Activated naive CD4-positive, alpha-beta T cell treated with anti-CD3 and anti-CD28 coated beads, Interleukin-2, amount 50 U/mL, for 24 hours (primary cell): Measurements from ENCODE around the gene IFNGR1.

Experiments used
- H3K27ac Mint-ChIP-seq: one replicate; pipeline ENCODE4 v1.8.0; 2021; ENCODE audit warnings: mild to moderate bottlenecking, mixed read lengths
- H3K27me3 Mint-ChIP-seq: one replicate; pipeline ENCODE4 v1.8.0; 2021; ENCODE audit warnings: mixed read lengths
- H3K36me3 Mint-ChIP-seq: one replicate; pipeline ENCODE4 v1.8.0; 2021; ENCODE audit warnings: mixed read lengths
- H3K4me1 Mint-ChIP-seq: one replicate; pipeline ENCODE4 v1.8.0; 2021; ENCODE audit warnings: mixed read lengths
- H3K4me3 Mint-ChIP-seq: one replicate; pipeline ENCODE4 v1.8.0; 2021; ENCODE audit warnings: mild to moderate bottlenecking, mixed read lengths
- H3K9me3 Mint-ChIP-seq: one replicate; pipeline ENCODE4 v1.8.0; 2021; ENCODE audit warnings: mixed read lengths

The IFNGR1 gene

DNA sequence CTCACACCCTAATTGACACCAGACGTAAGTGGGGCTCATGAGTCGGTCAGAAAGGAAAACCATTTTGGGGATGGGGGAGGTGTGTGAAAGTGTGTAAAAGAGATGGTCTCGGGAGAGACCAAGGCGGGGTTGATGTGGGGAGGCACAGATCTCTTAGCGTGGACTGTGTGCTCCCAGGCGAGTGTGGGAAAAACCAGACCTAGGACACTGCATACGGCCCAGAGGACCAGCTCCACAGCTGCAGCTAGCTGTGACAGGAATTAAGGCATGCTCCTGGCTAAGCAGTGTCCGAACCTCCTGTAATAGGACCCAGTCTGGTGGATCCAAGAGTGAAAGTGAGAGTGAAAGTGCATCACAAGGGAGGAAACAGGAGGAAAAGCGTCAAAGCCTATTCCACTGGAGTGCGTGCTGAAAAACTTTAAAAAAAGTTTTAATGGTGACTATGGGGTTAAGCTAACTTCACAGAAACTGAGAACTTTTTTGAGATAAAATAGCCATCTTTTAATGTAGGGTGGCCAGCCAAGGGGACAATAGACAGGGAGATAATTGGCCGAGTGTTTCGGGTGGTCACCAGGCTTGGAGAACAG, 55.4 kb downstream of the IFNGR1 start:
- Mint-ChIP-seq H3K27me3 (peaks cover 12% of the 10 kb centered on the region), H3K4me1 (peaks cover 18% of the 10 kb centered on the region), H3K36me3 (peaks cover 3% of the 10 kb centered on the region), H3K27ac (no peak overlapping the region), H3K4me3 (no peak overlapping the region), H3K9me3 (peaks cover 4% of the 10 kb centered on the region)

DNA sequence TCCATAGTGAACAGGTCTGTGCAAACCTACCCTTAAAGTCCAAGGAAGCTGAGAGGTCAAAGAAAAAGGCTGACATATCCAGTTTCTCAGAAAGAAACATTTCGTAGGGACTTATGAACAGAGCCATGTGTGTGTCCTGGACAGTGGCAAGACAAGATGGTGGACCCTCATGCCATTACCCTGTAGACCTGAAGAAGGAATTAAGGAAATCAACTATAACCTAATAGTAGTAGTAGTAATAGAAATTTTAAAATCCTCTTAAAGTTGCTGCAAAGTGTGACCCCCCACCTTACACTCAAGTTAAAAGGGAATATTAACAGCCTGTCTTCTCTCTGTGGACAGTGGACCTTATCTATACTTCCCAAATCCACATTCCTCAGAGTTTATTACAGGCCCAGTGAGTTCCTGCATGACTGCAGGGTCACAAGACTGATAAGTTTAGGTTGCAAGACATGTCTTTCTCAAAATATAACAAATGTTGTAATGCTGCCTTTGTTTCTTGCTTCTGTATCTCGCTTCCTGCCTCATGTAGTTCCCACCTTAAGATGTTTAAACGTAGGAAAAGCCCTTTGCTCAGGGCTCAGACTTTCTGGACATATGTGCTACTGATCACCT, 56.4 kb downstream of the IFNGR1 start:
- Mint-ChIP-seq H3K4me1 (peaks cover 18% of the 10 kb centered on the region), H3K4me3 (no peak overlapping the region), H3K27me3 (peaks cover 16% of the 10 kb centered on the region), H3K9me3 (peaks cover 4% of the 10 kb centered on the region), H3K36me3 (peaks cover 3% of the 10 kb centered on the region), H3K27ac (no peak overlapping the region)

DNA sequence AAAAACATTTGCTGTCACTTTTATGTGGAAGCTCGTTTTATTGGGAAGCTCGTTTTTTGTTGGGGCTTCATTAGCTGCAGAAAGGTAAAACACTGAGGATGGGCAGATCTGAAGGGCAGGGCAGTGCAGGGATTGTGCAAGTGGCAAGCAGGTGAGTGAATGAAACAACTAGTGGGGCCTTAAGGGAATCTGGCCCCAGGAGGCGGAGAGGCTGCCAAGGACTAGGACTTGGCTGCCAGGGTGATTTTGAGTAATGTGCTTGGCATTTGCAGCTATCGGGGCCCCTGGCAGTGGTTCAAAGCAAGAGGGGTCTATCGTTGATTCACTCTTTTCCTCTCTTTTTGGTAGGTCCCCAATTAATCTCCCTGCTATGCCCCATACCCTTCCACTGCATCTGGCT, 57.2 kb downstream of the IFNGR1 start:
- peaks cover 3% of the 10 kb centered on the region for H3K36me3 Mint-ChIP-seq
- peaks cover 15% of the 10 kb centered on the region for H3K27me3 Mint-ChIP-seq
- no peak overlapping the region for H3K4me3 Mint-ChIP-seq
- H3K4me1 Mint-ChIP-seq = peaks cover 18% of the 10 kb centered on the region
- peaks cover 4% of the 10 kb centered on the region for H3K9me3 Mint-ChIP-seq
- H3K27ac Mint-ChIP-seq = no peak overlapping the region

DNA sequence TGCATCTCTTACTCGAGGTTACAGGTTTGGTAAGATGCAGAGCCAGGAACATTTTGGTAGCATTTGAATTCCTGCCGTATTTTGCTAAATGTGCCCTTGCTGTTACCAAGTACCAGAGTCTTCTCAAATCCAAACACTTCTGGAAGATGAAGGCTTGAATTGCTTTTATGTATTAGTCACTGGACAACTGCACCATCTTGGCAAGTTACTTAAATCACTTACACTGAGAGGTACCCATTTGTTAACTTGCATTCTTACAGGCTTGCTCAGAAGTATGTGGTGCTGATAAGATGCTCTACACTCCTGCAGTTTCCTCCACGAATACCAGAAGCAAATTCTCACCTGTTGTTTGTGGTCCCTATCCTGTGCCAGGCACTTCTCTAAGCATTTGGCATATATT, 58.4 kb downstream of the IFNGR1 start:
- Mint-ChIP-seq H3K4me3 (no peak overlapping the region), H3K27ac (no peak overlapping the region), H3K4me1 (peaks cover 23% of the 10 kb centered on the region), H3K36me3 (peaks cover 3% of the 10 kb centered on the region), H3K9me3 (peaks cover 4% of the 10 kb centered on the region), H3K27me3 (peaks cover 15% of the 10 kb centered on the region)

DNA sequence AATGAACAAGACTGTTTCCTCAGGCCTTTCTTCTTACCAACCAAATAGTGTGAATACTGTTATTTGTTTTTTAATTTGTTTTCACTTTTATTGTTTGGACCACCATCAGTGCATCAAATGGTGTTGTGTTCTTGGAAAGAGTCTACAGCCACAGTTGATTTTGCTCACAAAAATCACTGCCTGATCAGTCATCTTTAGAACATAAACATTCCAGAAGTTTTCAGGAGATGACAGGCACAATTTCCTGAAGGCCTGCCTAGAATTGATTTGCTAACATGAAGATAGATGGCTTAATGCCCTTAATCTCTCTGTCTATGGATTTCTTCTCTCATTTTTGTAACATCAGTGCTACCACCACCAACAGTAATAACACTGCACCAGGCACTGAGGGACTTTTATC, 59.3 kb downstream of the IFNGR1 start:
- H3K27me3 Mint-ChIP-seq = peaks cover 15% of the 10 kb centered on the region
- no peak overlapping the region for H3K4me3 Mint-ChIP-seq
- H3K9me3 Mint-ChIP-seq = peaks cover 4% of the 10 kb centered on the region
- no peak overlapping the region for H3K27ac Mint-ChIP-seq
- peaks cover 3% of the 10 kb centered on the region for H3K36me3 Mint-ChIP-seq
- peaks cover 20% of the 10 kb centered on the region for H3K4me1 Mint-ChIP-seq

DNA sequence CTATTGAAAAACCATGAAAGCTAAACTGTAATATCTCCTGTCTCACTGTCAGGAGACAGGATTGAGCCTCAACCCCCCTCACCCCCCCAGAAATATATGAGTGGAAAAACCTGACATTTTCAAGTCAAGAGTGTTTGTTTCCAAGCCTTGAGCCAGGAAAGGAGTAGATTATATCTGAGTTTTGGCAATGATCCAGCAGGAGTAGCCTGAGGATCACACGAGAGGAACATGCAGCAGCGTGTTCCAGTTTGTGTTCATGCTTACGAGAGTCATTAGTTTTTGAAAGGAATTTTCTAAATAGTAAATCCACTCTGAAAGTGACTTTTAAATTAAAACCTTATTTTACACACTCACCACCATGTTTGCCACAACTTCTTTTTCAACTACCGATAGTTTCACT, 61.6 kb downstream of the IFNGR1 start:
- Mint-ChIP-seq H3K27me3 (peaks cover 15% of the 10 kb centered on the region), H3K27ac (no peak overlapping the region), H3K36me3 (no peaks in the 10 kb centered on the region), H3K9me3 (no peaks in the 10 kb centered on the region), H3K4me1 (peaks cover 15% of the 10 kb centered on the region), H3K4me3 (no peak overlapping the region)

DNA sequence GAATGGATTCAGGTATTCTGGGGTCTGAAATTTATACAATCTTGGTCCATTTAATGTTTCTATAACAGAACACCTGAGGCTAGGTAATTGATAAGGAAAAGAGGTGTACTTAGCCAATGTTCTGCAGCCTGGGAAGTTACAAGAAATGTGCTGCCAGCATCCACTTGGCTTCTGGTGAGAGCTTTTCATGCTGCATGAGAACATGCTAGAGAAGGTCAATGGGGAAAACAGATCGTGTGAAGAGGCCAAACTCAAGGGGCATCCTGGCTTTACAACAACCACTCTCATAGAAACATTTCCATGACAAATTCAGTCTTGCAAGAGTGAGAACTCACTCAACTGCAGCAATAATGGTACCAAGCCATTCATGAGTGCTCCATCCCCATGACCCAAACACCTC, 62.5 kb downstream of the IFNGR1 start:
- Mint-ChIP-seq H3K4me3 (no peak overlapping the region), H3K27me3 (peaks cover 12% of the 10 kb centered on the region), H3K4me1 (peaks cover 15% of the 10 kb centered on the region), H3K36me3 (no peaks in the 10 kb centered on the region), H3K9me3 (no peaks in the 10 kb centered on the region), H3K27ac (no peak overlapping the region)

DNA sequence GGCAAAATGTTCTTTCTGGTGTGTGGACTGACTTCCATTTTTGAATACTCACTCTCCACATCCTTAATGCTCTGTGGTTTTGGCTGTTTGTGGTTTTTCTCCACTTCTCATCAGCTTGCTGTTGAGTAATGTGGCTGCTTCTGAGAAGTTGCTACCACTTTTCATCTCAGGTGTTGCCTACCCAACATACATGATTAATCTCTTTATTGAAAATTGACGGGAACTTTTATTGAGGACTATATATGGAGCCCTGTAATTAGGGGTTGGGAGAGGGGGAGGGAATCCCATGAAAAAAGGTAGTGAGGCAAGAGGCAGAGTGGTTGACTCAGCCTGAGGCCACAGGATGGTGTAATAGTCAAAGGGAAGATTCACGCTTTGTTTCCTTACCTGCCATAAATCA, 63.4 kb downstream of the IFNGR1 start:
- H3K4me3 Mint-ChIP-seq = no peak overlapping the region
- H3K27ac Mint-ChIP-seq = no peak overlapping the region
- no peaks in the 10 kb centered on the region for H3K9me3 Mint-ChIP-seq
- H3K36me3 Mint-ChIP-seq = no peaks in the 10 kb centered on the region
- peaks cover 15% of the 10 kb centered on the region for H3K4me1 Mint-ChIP-seq
- H3K27me3 Mint-ChIP-seq = peaks cover 12% of the 10 kb centered on the region

DNA sequence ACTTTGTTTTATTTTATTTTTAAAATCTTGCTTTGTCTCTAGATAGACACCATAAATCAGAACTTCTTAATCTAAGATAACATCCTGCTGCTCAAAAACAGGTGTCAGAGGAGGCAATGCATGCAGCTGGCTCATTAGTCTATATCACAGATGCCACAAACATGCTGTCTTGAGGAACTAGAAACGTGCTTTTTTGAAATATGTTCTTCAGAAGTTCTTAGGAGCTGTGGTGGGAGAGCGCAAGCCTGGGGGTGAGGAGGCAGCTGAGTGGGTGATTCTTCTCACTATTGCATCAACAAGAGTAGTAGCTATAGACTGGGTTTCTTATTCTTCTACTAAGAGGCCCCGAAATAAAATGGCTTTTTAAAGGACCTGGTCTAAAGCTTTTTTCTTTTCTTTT, 69.1 kb downstream of the IFNGR1 start:
- Mint-ChIP-seq H3K9me3 (no peaks in the 10 kb centered on the region), H3K36me3 (no peaks in the 10 kb centered on the region), H3K27ac (no peak overlapping the region), H3K4me3 (no peak overlapping the region), H3K27me3 (peaks cover 2% of the 10 kb centered on the region), H3K4me1 (no peaks in the 10 kb centered on the region)

DNA sequence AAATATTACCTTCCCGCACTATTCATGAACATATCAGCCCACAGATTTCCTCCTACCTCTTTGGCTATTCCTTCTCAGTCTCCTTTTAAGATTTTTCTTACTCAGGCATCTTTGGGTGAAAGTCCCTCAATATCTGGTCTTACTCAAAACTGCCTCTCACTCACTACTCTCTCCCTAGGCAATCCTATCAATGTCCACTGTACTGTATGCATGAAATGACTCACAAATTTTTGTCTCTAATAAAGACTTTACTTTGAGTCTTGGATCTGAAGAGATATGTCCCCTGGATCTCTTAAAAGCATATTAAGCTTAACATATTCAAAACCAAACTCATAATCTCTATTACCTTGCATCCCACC, 70.2 kb downstream of the IFNGR1 start:
- H3K27ac Mint-ChIP-seq = no peak overlapping the region
- no peak overlapping the region for H3K4me3 Mint-ChIP-seq
- no peaks in the 10 kb centered on the region for H3K4me1 Mint-ChIP-seq
- H3K9me3 Mint-ChIP-seq = no peaks in the 10 kb centered on the region
- peaks cover 2% of the 10 kb centered on the region for H3K27me3 Mint-ChIP-seq
- no peaks in the 10 kb centered on the region for H3K36me3 Mint-ChIP-seq

DNA sequence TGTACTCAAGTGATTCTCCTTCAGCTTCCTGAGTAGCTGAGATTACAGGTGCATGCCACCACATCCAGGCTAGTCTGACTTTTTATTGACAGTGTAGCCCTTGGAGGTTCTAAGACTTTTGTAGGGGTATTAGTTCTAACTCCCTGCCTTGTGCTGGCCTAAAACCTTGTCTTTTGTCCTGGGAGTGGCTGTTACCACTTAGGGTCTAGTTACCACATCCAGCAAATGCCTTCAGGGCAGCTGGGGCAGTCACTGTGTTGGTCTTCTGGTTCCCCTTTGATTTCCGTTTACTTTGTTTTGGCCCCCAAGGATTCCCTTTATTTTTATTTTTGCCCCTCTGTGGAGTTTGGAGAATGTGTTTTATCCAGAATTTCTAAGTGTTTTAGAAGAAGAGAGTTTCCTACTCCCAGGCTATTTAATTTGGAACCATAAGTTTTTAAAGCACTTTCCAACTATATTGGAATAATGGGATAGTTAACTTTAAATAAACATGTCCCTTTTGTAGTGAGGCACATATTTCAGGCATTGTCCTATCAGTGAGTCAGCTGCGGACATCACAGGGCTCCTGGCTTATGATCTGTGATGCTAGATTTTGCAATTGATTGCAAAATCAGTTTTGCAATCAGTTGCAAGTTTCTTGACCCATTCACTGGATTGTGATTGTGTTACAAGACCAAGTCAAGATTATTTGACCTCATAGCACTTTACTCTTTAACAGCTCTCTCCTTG, 70.7 kb downstream of the IFNGR1 start:
- Mint-ChIP-seq H3K27ac (no peak overlapping the region), H3K9me3 (no peaks in the 10 kb centered on the region), H3K27me3 (peaks cover 2% of the 10 kb centered on the region), H3K4me3 (no peak overlapping the region), H3K4me1 (no peaks in the 10 kb centered on the region), H3K36me3 (no peaks in the 10 kb centered on the region)
